Tibial nerve (tissue), 4 donors: ENCODE data around the gene SEMA5A. TPM values are rescaled to one million over a fixed set of nuclear protein-coding genes. Genes with fewer than 3 reads are reported as not detected.

Experiments used
- DNase-seq, 2 donors: peaks; one replicate each; pipeline ENCODE4 v3.0.0-alpha.2; 2019; ENCODE audit warnings: low spot score in 2 of 2
- H3K27ac ChIP-seq, 4 donors: fragments of 200-600 bp; sonication (generic) in 3 of 4; one replicate each; pipeline ENCODE4 v1.5.1; 2017 to 2019; ENCODE audit warnings: mild to moderate bottlenecking in 1 of 4
- H3K27me3 ChIP-seq, 2 donors: fragments of 200-600 bp; sonication (generic) in 1 of 2; one replicate each; pipeline versions ENCODE4 v1.5.1 to v1.6.0; 2017 to 2019
- H3K36me3 ChIP-seq, 3 donors: fragments of 200-600 bp; sonication (generic); one replicate each; pipeline ENCODE4 v1.5.1; 2018 to 2019
- H3K4me1 ChIP-seq, 4 donors: fragments of 200-600 bp; sonication (generic) in 3 of 4; one replicate each; pipeline ENCODE4 v1.5.1; 2017 to 2019
- H3K4me3 ChIP-seq, 4 donors: fragments of 200-600 bp; sonication (generic) in 3 of 4; one replicate each; pipeline ENCODE4 v1.5.1; 2017 to 2019; ENCODE audit warnings: mild to moderate bottlenecking in 1 of 4, moderate library complexity in 1 of 4
- H3K9me3 ChIP-seq, 4 donors: fragments of 200-600 bp; sonication (generic) in 3 of 4; one replicate each; pipeline ENCODE4 v1.5.1; 2017 to 2019
- CTCF ChIP-seq, 5 experiments: fragments of 200-600 bp in 3 of 5; fragments of 450-650 bp in 2 of 5; sonication (generic) in 3 of 5; IDR thresholded peaks; one replicate each; pipeline ENCODE4 v1.5.1; 2016 to 2019; ENCODE audit warnings: antibody characterized with exemption in 5 of 5, mild to moderate bottlenecking in 3 of 5, moderate library complexity in 2 of 5
- EP300 ChIP-seq, 2 donors: sonication (generic); formaldehyde crosslinking; IDR thresholded peaks; one replicate each; pipeline ENCODE4 v1.6.1; 2017; ENCODE audit warnings: antibody characterized with exemption in 2 of 2, mild to moderate bottlenecking in 1 of 2
- POLR2A ChIP-seq, 2 donors: fragments of 450-650 bp; IDR thresholded peaks; one replicate each; pipeline ENCODE4 v1.6.1; 2017; ENCODE audit warnings: antibody characterized with exemption in 2 of 2, mild to moderate bottlenecking in 2 of 2, moderate library complexity in 2 of 2
- WGBS, 2 donors: methylation state at CpG; one replicate each; pipeline ENCODE4 v1.1.5; 2018; 5-methylcytosine and 5-hydroxymethylcytosine counted together
- total RNA-seq, 4 donors: library from RNA; depleted of rRNA; stranded (reverse); fragments of >200 nt; gene quantifications; one replicate each; pipeline ENCODE4 v1.1.0, GENCODE V29; 2016

SEMA5A gene
- total RNA-seq, 4 donors from 2014 or later = 36.3 to 58.4 (median 52.6) TPM

GRCh38 chr5:9283021-9283420 is 262.9 kb downstream of the SEMA5A start:
- DNase-seq = no peak
- H3K4me1 ChIP-seq = peaks cover 0 to 22% (median 9%) of the 10 kb centered on the region in 4 donors
- TF ChIP-seq POLR2A (IDR thresholded peaks at IDR 0.05) (no peak), EP300 (IDR thresholded peaks at IDR 0.05) (no peak), CTCF (IDR thresholded peaks at IDR 0.05) (no peak)
- no peaks in the 10 kb centered on the region for H3K9me3 ChIP-seq
- 80 to 82% methylated on average over 3 of the region's 3 CpGs for WGBS, 2 donors
- no peaks in the 10 kb centered on the region for H3K36me3 ChIP-seq
- no peak overlapping the region for H3K4me3 ChIP-seq
- peak overlapping the region in 2 of 4 donors; percentile 78 to 89 for H3K27ac ChIP-seq
- H3K27me3 ChIP-seq = no peaks in the 10 kb centered on the region

- no peaks in the 10 kb centered on the region for H3K27me3 ChIP-seq
- WGBS, 2 donors = 96% methylated on average over 3 of the region's 3 CpGs
- DNase-seq = no peak
- peak overlapping the region in 1 of 4 donors; percentile 78 for H3K27ac ChIP-seq
- no peak for TF ChIP-seq EP300 (IDR thresholded peaks at IDR 0.05)
- TF ChIP-seq POLR2A (IDR thresholded peaks at IDR 0.05) = no peak
- TF ChIP-seq CTCF (IDR thresholded peaks at IDR 0.05) = no peak
- H3K4me1 ChIP-seq = peaks cover 0 to 21% (median 8%) of the 10 kb centered on the region in 4 donors
- no peaks in the 10 kb centered on the region for H3K36me3 ChIP-seq
- H3K4me3 ChIP-seq = no peak overlapping the region
- H3K9me3 ChIP-seq = no peaks in the 10 kb centered on the region
Observed at GRCh38 chr5:9282211-9282610, 263.7 kb downstream of the SEMA5A start.

- WGBS, 2 donors = 48 to 68% methylated on average over 1 of the region's 1 CpG
- Histone ChIP-seq H3K4me1 (peaks cover 0 to 12% (median 6%) of the 10 kb centered on the region in 4 donors), H3K36me3 (no peaks in the 10 kb centered on the region), H3K27me3 (no peaks in the 10 kb centered on the region), H3K4me3 (no peak overlapping the region), H3K9me3 (no peaks in the 10 kb centered on the region), H3K27ac (no peak overlapping the region)
- no peak for DNase-seq
- TF ChIP-seq POLR2A (IDR thresholded peaks at IDR 0.05) (no peak), EP300 (IDR thresholded peaks at IDR 0.05) (no peak), CTCF (IDR thresholded peaks at IDR 0.05) (no peak)
Observed at GRCh38 chr5:9279774-9280173, 266.1 kb downstream of the SEMA5A start.

DNA sequence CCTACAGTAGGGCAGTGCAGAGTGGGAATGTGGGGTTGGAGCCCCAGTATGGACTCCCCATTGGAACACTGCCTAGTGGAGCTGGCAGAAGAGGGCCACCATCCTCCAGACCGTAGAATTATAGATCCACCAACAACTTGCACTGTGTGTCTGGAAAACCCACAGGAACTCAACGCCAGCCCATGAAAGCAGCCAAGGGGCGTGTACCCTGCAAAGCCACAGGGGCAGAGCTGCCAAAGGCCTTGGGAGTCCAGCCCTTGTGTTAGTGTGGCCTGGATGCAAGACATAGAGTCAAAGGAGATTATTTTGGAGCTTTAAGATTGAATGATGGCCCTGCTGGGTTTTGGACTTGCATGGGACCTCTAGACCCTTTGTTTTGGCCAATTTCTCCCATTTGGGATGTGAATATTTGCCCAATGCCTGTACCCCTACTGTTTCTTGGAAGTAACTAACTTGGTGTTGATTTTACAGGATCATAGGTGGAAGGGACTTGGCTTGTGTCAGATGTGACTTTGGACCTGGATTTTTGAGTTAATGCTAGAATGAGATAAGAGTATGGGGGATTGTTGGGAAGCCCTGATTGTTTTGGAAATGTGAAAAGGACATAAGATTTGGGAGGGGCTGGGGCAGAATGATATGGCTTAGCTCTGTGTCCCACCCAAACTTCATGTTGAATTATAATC is 266.8 kb downstream of the SEMA5A start:
- no peak for DNase-seq
- Histone ChIP-seq H3K4me3 (no peak overlapping the region), H3K27ac (no peak overlapping the region), H3K36me3 (no peaks in the 10 kb centered on the region), H3K9me3 (no peaks in the 10 kb centered on the region), H3K4me1 (peaks cover 0 to 11% (median 2%) of the 10 kb centered on the region in 4 donors), H3K27me3 (no peaks in the 10 kb centered on the region)
- no peak for TF ChIP-seq EP300 (IDR thresholded peaks at IDR 0.05)
- no peak for TF ChIP-seq CTCF (IDR thresholded peaks at IDR 0.05)
- TF ChIP-seq POLR2A (IDR thresholded peaks at IDR 0.05) = no peak
- WGBS, 2 donors = 83 to 85% methylated on average over 3 of the region's 3 CpGs

GRCh38 chr5:9269014-9269413 is 276.9 kb downstream of the SEMA5A start:
- Histone ChIP-seq H3K9me3 (no peaks in the 10 kb centered on the region), H3K27ac (no peak overlapping the region), H3K36me3 (no peaks in the 10 kb centered on the region), H3K4me3 (no peak overlapping the region), H3K4me1 (peaks cover 0 to 29% (median 7%) of the 10 kb centered on the region in 4 donors), H3K27me3 (no peaks in the 10 kb centered on the region)
- 85 to 88% methylated on average over 4 of the region's 4 CpGs for WGBS, 2 donors
- TF ChIP-seq CTCF (IDR thresholded peaks at IDR 0.05) (no peak), EP300 (IDR thresholded peaks at IDR 0.05) (no peak), POLR2A (IDR thresholded peaks at IDR 0.05) (no peak)
- no peak for DNase-seq
